ENCODE results near the gene IL17C.

Gene IL17C

DNA sequence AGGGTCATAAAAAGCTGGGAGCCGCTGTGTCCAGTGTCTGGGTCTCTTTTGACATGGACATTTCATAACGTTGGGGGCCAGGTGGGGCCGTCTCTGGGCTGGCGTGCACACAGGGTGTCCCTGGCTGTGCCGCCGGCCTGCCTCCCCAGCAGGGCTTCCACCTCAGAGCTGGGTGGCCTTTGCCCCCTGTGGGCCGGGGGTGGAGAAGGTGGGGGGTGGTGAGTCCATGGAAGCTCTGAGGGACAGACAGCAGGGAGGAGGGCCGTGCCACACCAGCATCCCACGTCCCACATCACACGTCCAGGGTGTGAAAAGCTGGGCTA is 48.8 kb downstream of the IL17C start:
- DNase-seq, result no peak

DNA sequence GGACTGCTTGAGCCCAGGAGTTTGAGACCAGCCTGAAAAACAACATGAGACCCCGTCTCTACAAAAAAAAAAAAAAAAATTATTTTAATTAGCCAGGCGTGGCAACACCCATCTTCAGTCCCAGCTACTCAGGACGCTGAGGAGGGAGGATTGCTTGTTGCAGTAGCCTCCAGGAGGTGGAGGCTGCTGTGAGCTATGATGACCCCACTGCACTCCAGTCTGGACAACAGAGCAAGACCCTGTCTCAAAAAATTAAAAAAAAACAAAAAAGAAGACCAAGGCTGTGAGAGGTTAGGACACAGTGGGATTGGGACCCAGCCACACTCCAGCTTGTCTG is 49.3 kb downstream of the IL17C start:
- no peak for DNase-seq

- DNase-seq, result no peak
These were observed 49.8 kb downstream of the IL17C start for GRCh38 chr16:88688013-88688778.

All from stimulated activated naive CD4-positive, alpha-beta T cell (primary cell).